K562 (cell line): ENCODE results near the gene IFNB1. TPM values are rescaled to one million over a fixed set of nuclear protein-coding genes. Genes with fewer than 3 reads are reported as not detected.

ENCODE experiments used
- polyA plus RNA-seq, 8 experiments: library from polyadenylated mRNA; depleted of rRNA in 4 of 8; stranded (reverse) in 5 of 8; unstranded in 3 of 8; fragments of >200 nt; fragmentation: Nextera tagmentation in 2 of 8; fragmentation: Illumina TruSeq in 1 of 8; extraction: Ambion mirVana in 2 of 8; extraction: Trizol in 1 of 8; gene quantifications; 2 replicates each; pipeline versions ENCODE4 v1.2.1 to v1.2.3, GENCODE V29; 2011 to 2014; ENCODE audit warnings: inconsistent platforms in 1 of 8, missing spikeins in 1 of 8
- small RNA-seq: library from RNA; depleted of rRNA; stranded (forward); fragments of <200 nt; gene quantifications from one replicate; pipeline ENCODE3, GENCODE V24; 2014
- total RNA-seq, 7 experiments: library from RNA; depleted of rRNA in 6 of 7; stranded (reverse); fragments of >200 nt in 6 of 7; fragmentation: Illumina TruSeq in 2 of 7; extraction: Trizol in 2 of 7; gene quantifications; 2 replicates each; pipeline versions ENCODE4 v1.2.1 to v1.2.3, GENCODE V29; 2011 to 2021; ENCODE audit warnings: low replicate concordance in 1 of 7

The IFNB1 gene
- total and polyA plus RNA-seq, 9 of the 15 experiments (the other 6 are each of a cell fraction or from before 2014, with no cell fraction given) = not detected

Small RNA genes lying within 50 kb of the gene (small RNA-seq; reads per million reads assigned to genes)
- not detected for gene IFNWP4

Other genes starting within 250 kb of the IFNB1 start
Only the 7 nearest of the 10 such genes appear.
- not detected in 2 replicates for gene HACD4, start 46.3 kb downstream of the IFNB1 start, total RNA-seq (2014; rRNA removed)
- not detected in 2 replicates for gene HACD4, start 46.3 kb downstream of the IFNB1 start, total RNA-seq (2014; rRNA removed; fragmentation: Illumina TruSeq; extraction: Trizol)
- not detected in 2 replicates for gene HACD4, start 46.3 kb downstream of the IFNB1 start, total RNA-seq (2015; rRNA removed; fragmentation: Illumina TruSeq; extraction: Trizol)
- 0.02 TPM in 2 replicates for gene HACD4, start 46.3 kb downstream of the IFNB1 start, total RNA-seq (2021)
- not detected in 2 replicates for gene HACD4, start 46.3 kb downstream of the IFNB1 start, polyA plus RNA-seq (2011; rRNA removed)
- not detected in 2 replicates for gene HACD4, start 46.3 kb downstream of the IFNB1 start, polyA plus RNA-seq (2014; fragmentation: Illumina TruSeq; extraction: Trizol)
- not detected for gene HACD4, start 46.3 kb downstream of the IFNB1 start, polyA plus RNA-seq (2014; fragmentation: Nextera tagmentation; extraction: Ambion mirVana)
- not detected in 2 replicates for gene HACD4, start 46.3 kb downstream of the IFNB1 start, polyA plus RNA-seq (2014; rRNA removed)
- not detected in 2 replicates for gene IFNW1, start 63.9 kb upstream of the IFNB1 start, total RNA-seq (2014; rRNA removed)
- not detected in 2 replicates for gene IFNW1, start 63.9 kb upstream of the IFNB1 start, total RNA-seq (2014; rRNA removed; fragmentation: Illumina TruSeq; extraction: Trizol)
- not detected in 2 replicates for gene IFNW1, start 63.9 kb upstream of the IFNB1 start, total RNA-seq (2015; rRNA removed; fragmentation: Illumina TruSeq; extraction: Trizol)
- gene IFNW1, start 63.9 kb upstream of the IFNB1 start, total RNA-seq (2021) = not detected in 2 replicates
- not detected in 2 replicates for gene IFNW1, start 63.9 kb upstream of the IFNB1 start, polyA plus RNA-seq (2011; rRNA removed)
- gene IFNW1, start 63.9 kb upstream of the IFNB1 start, polyA plus RNA-seq (2014; fragmentation: Illumina TruSeq; extraction: Trizol) = not detected in 2 replicates
- gene IFNW1, start 63.9 kb upstream of the IFNB1 start, polyA plus RNA-seq (2014; fragmentation: Nextera tagmentation; extraction: Ambion mirVana) = not detected
- gene IFNW1, start 63.9 kb upstream of the IFNB1 start, polyA plus RNA-seq (2014; rRNA removed) = not detected in 2 replicates
- not detected in 2 replicates for gene IFNA21, start 88.7 kb upstream of the IFNB1 start, total RNA-seq (2014; rRNA removed)
- not detected in 2 replicates for gene IFNA21, start 88.7 kb upstream of the IFNB1 start, total RNA-seq (2014; rRNA removed; fragmentation: Illumina TruSeq; extraction: Trizol)
- gene IFNA21, start 88.7 kb upstream of the IFNB1 start, total RNA-seq (2015; rRNA removed; fragmentation: Illumina TruSeq; extraction: Trizol) = not detected in 2 replicates
- not detected in 2 replicates for gene IFNA21, start 88.7 kb upstream of the IFNB1 start, total RNA-seq (2021)
- not detected in 2 replicates for gene IFNA21, start 88.7 kb upstream of the IFNB1 start, polyA plus RNA-seq (2011; rRNA removed)
- not detected in 2 replicates for gene IFNA21, start 88.7 kb upstream of the IFNB1 start, polyA plus RNA-seq (2014; fragmentation: Illumina TruSeq; extraction: Trizol)
- not detected for gene IFNA21, start 88.7 kb upstream of the IFNB1 start, polyA plus RNA-seq (2014; fragmentation: Nextera tagmentation; extraction: Ambion mirVana)
- not detected in 2 replicates for gene IFNA21, start 88.7 kb upstream of the IFNB1 start, polyA plus RNA-seq (2014; rRNA removed)
- gene IFNA4, start 109.6 kb upstream of the IFNB1 start, total RNA-seq (2014; rRNA removed) = not detected in 2 replicates
- not detected in 2 replicates for gene IFNA4, start 109.6 kb upstream of the IFNB1 start, total RNA-seq (2014; rRNA removed; fragmentation: Illumina TruSeq; extraction: Trizol)
- gene IFNA4, start 109.6 kb upstream of the IFNB1 start, total RNA-seq (2015; rRNA removed; fragmentation: Illumina TruSeq; extraction: Trizol) = not detected in 2 replicates
- gene IFNA4, start 109.6 kb upstream of the IFNB1 start, total RNA-seq (2021) = not detected in 2 replicates
- not detected in 2 replicates for gene IFNA4, start 109.6 kb upstream of the IFNB1 start, polyA plus RNA-seq (2011; rRNA removed)
- not detected in 2 replicates for gene IFNA4, start 109.6 kb upstream of the IFNB1 start, polyA plus RNA-seq (2014; fragmentation: Illumina TruSeq; extraction: Trizol)
- not detected for gene IFNA4, start 109.6 kb upstream of the IFNB1 start, polyA plus RNA-seq (2014; fragmentation: Nextera tagmentation; extraction: Ambion mirVana)
- not detected in 2 replicates for gene IFNA4, start 109.6 kb upstream of the IFNB1 start, polyA plus RNA-seq (2014; rRNA removed)
- gene IFNA7, start 124.3 kb upstream of the IFNB1 start, total RNA-seq (2014; rRNA removed) = not detected in 2 replicates
- gene IFNA7, start 124.3 kb upstream of the IFNB1 start, total RNA-seq (2014; rRNA removed; fragmentation: Illumina TruSeq; extraction: Trizol) = not detected in 2 replicates
- not detected in 2 replicates for gene IFNA7, start 124.3 kb upstream of the IFNB1 start, total RNA-seq (2015; rRNA removed; fragmentation: Illumina TruSeq; extraction: Trizol)
- not detected in 2 replicates for gene IFNA7, start 124.3 kb upstream of the IFNB1 start, total RNA-seq (2021)
- not detected in 2 replicates for gene IFNA7, start 124.3 kb upstream of the IFNB1 start, polyA plus RNA-seq (2011; rRNA removed)
- not detected in 2 replicates for gene IFNA7, start 124.3 kb upstream of the IFNB1 start, polyA plus RNA-seq (2014; fragmentation: Illumina TruSeq; extraction: Trizol)
- not detected for gene IFNA7, start 124.3 kb upstream of the IFNB1 start, polyA plus RNA-seq (2014; fragmentation: Nextera tagmentation; extraction: Ambion mirVana)
- not detected in 2 replicates for gene IFNA7, start 124.3 kb upstream of the IFNB1 start, polyA plus RNA-seq (2014; rRNA removed)
- not detected in 2 replicates for gene IFNA10, start 129.2 kb upstream of the IFNB1 start, total RNA-seq (2014; rRNA removed)
- not detected in 2 replicates for gene IFNA10, start 129.2 kb upstream of the IFNB1 start, total RNA-seq (2014; rRNA removed; fragmentation: Illumina TruSeq; extraction: Trizol)
- gene IFNA10, start 129.2 kb upstream of the IFNB1 start, total RNA-seq (2015; rRNA removed; fragmentation: Illumina TruSeq; extraction: Trizol) = not detected in 2 replicates
- gene IFNA10, start 129.2 kb upstream of the IFNB1 start, total RNA-seq (2021) = not detected in 2 replicates
- not detected in 2 replicates for gene IFNA10, start 129.2 kb upstream of the IFNB1 start, polyA plus RNA-seq (2011; rRNA removed)
- gene IFNA10, start 129.2 kb upstream of the IFNB1 start, polyA plus RNA-seq (2014; fragmentation: Illumina TruSeq; extraction: Trizol) = not detected in 2 replicates
- not detected for gene IFNA10, start 129.2 kb upstream of the IFNB1 start, polyA plus RNA-seq (2014; fragmentation: Nextera tagmentation; extraction: Ambion mirVana)
- gene IFNA10, start 129.2 kb upstream of the IFNB1 start, polyA plus RNA-seq (2014; rRNA removed) = not detected in 2 replicates
- gene IFNA16, start 139.4 kb upstream of the IFNB1 start, total RNA-seq (2014; rRNA removed) = not detected in 2 replicates
- gene IFNA16, start 139.4 kb upstream of the IFNB1 start, total RNA-seq (2014; rRNA removed; fragmentation: Illumina TruSeq; extraction: Trizol) = not detected in 2 replicates
- not detected in 2 replicates for gene IFNA16, start 139.4 kb upstream of the IFNB1 start, total RNA-seq (2015; rRNA removed; fragmentation: Illumina TruSeq; extraction: Trizol)
- not detected in 2 replicates for gene IFNA16, start 139.4 kb upstream of the IFNB1 start, total RNA-seq (2021)
- gene IFNA16, start 139.4 kb upstream of the IFNB1 start, polyA plus RNA-seq (2011; rRNA removed) = not detected in 2 replicates
- gene IFNA16, start 139.4 kb upstream of the IFNB1 start, polyA plus RNA-seq (2014; fragmentation: Illumina TruSeq; extraction: Trizol) = not detected in 2 replicates
- gene IFNA16, start 139.4 kb upstream of the IFNB1 start, polyA plus RNA-seq (2014; fragmentation: Nextera tagmentation; extraction: Ambion mirVana) = not detected
- gene IFNA16, start 139.4 kb upstream of the IFNB1 start, polyA plus RNA-seq (2014; rRNA removed) = not detected in 2 replicates